ENCODE results near the gene FEZ2.

The FEZ2 gene

DNA sequence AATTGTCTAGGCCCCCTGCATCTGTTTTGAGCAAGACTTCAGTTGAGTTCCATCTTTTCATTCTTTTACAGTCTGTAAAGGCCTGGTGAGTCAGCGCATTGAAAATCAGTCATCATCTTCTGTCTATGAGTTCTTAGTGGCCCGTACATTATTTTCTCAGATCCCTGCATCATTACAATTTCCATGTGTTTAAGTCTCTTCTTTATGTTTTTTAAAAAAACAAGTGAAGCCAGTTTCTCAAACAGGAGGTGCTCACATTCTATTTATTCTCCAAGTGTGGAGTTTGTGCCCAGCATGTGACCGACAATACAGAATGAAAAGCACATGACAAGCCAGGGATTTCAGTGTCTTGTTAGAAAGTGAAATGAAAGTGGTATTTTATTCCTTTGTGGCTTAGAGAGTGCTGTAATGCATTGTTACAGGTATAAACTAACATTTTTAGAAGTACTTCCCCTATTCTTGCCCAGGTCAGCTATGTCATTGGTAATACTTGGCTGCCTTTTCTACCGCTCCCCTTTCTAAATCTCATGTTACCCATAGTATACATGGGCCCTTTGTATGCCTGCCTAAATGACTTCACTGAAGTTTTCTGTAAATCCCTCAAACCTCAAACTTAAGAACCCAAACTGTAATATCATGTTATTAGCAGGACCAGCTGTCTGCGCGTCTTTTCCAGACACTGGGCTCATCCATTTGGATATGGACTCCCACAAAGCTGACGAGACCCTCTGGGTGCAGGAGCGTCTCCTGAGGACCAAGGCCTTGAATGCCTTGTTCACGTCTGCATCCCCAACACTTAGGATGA lies 67.6 kb downstream of the FEZ2 start:
- Histone ChIP-seq H3K4me3 (ENCODE audit: low read depth, low read length) (no peak overlapping the region), H3K9ac (ENCODE audit: low read depth, low read length) (no peak overlapping the region), H3K9me3 (ENCODE audit: control insufficient read depth, insufficient read depth, low read length) (no peaks in the 10 kb centered on the region), H3K4me1 (ENCODE audit: control insufficient read depth, insufficient read depth, low read length) (no peaks in the 10 kb centered on the region), H3K27me3 (ENCODE audit: control insufficient read depth, insufficient read depth, low read length) (no peaks in the 10 kb centered on the region), H3K27ac (ENCODE audit: low read depth, low read length) (no peak overlapping the region), H3K36me3 (ENCODE audit: control insufficient read depth, insufficient read depth, low read length) (peaks cover 11% of the 10 kb centered on the region)

DNA sequence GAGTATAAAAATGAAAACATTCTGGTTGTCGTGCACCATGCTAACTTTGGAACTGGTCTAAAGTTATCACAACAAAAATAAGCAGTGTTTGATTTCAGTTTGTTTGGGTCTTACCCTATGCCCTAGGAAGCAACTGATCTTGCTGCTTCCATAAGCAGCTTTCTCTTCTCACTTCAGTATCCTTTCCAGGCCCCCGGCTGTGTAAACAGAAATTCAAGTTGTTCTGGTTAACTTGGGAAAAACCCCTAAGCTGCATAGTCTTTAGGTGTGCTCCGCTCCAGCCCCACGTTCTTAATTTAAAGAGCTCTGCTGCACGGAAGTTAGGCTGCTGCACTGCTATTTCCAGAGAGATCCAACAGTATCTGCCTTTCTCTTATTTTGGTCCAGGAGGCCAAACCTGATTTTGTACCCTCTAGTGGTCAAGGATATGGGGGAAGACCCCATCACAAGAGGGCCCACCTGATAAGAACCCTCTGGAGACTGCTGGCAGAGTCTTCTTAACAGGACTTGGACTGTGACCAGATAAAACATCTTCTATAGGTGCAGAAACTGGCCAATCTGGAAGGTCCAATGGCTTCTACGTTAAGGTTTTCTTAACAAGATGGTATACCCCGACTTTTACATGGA lies 69.1 kb downstream of the FEZ2 start:
- Histone ChIP-seq H3K36me3 (ENCODE audit: control insufficient read depth, insufficient read depth, low read length) (peaks cover 21% of the 10 kb centered on the region; the same call in 1 of the 2 replicates), H3K4me1 (ENCODE audit: control insufficient read depth, insufficient read depth, low read length) (no peaks in the 10 kb centered on the region), H3K27me3 (ENCODE audit: control insufficient read depth, insufficient read depth, low read length) (no peaks in the 10 kb centered on the region), H3K9me3 (ENCODE audit: control insufficient read depth, insufficient read depth, low read length) (no peaks in the 10 kb centered on the region), H3K4me3 (ENCODE audit: low read depth, low read length) (no peak overlapping the region), H3K9ac (ENCODE audit: low read depth, low read length) (no peak overlapping the region), H3K27ac (ENCODE audit: low read depth, low read length) (no peak overlapping the region)

- Histone ChIP-seq H3K27ac (ENCODE audit: low read depth, low read length) (no peak overlapping the region), H3K4me3 (ENCODE audit: low read depth, low read length) (no peak overlapping the region), H3K36me3 (ENCODE audit: control insufficient read depth, insufficient read depth, low read length) (peaks cover 26% of the 10 kb centered on the region), H3K27me3 (ENCODE audit: control insufficient read depth, insufficient read depth, low read length) (no peaks in the 10 kb centered on the region), H3K9ac (ENCODE audit: low read depth, low read length) (no peak overlapping the region), H3K9me3 (ENCODE audit: control insufficient read depth, insufficient read depth, low read length) (no peaks in the 10 kb centered on the region), H3K4me1 (ENCODE audit: control insufficient read depth, insufficient read depth, low read length) (no peaks in the 10 kb centered on the region)
Measured at GRCh38 chr2:36528274-36528673, 69.7 kb downstream of the FEZ2 start.

DNA sequence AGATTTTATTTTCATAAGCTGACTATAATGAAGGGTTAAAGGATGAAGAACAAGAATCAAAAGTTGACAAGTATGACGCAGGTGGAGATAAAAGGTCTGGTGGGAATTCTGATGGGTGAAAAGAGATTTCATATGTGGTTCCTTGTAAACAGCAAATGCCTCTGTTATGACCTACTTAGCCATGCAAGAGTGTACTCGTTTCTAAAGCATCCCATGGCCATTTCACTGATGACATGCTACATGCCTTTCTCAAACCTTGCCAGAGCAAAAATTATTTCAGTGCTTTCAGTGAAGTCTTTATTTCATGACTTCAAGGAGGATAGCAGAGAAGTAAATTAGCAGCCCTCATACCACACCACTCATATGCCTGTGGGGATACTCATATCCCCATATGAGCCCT lies 71.7 kb downstream of the FEZ2 start:
- Histone ChIP-seq H3K4me1 (ENCODE audit: control insufficient read depth, insufficient read depth, low read length) (no peaks in the 10 kb centered on the region), H3K36me3 (ENCODE audit: control insufficient read depth, insufficient read depth, low read length) (peaks cover 38% of the 10 kb centered on the region), H3K27ac (ENCODE audit: low read depth, low read length) (no peak overlapping the region), H3K9me3 (ENCODE audit: control insufficient read depth, insufficient read depth, low read length) (no peaks in the 10 kb centered on the region), H3K27me3 (ENCODE audit: control insufficient read depth, insufficient read depth, low read length) (no peaks in the 10 kb centered on the region), H3K4me3 (ENCODE audit: low read depth, low read length) (no peak overlapping the region), H3K9ac (ENCODE audit: low read depth, low read length) (no peak overlapping the region)

DNA sequence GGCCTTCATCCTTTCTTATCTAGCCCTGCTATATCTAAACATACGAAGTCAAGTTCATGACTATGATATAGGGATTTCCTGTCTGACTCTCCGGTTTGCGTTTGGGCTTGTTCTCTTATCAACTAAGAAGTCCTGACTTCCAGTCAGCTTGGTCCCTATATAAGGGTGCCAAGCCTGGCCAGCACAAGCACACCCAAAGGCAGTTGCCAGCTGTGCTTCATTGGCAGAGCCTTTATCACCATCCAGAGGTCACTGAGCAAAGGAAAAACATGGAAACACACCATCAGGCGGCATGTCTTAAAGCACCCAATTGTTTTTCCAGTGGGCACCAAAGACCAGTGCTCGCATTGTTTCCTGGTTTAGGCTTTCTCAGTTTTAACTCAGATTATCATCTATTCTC lies 72.7 kb downstream of the FEZ2 start:
- H3K36me3 ChIP-seq (ENCODE audit: control insufficient read depth, insufficient read depth, low read length), result peaks cover 47% of the 10 kb centered on the region
- H3K27me3 ChIP-seq (ENCODE audit: control insufficient read depth, insufficient read depth, low read length), result no peaks in the 10 kb centered on the region
- no peak overlapping the region for H3K9ac ChIP-seq (ENCODE audit: low read depth, low read length)
- no peaks in the 10 kb centered on the region for H3K9me3 ChIP-seq (ENCODE audit: control insufficient read depth, insufficient read depth, low read length)
- H3K4me3 ChIP-seq (ENCODE audit: low read depth, low read length), result no peak overlapping the region
- H3K27ac ChIP-seq (ENCODE audit: low read depth, low read length), result no peak overlapping the region
- H3K4me1 ChIP-seq (ENCODE audit: control insufficient read depth, insufficient read depth, low read length), result no peaks in the 10 kb centered on the region

DNA sequence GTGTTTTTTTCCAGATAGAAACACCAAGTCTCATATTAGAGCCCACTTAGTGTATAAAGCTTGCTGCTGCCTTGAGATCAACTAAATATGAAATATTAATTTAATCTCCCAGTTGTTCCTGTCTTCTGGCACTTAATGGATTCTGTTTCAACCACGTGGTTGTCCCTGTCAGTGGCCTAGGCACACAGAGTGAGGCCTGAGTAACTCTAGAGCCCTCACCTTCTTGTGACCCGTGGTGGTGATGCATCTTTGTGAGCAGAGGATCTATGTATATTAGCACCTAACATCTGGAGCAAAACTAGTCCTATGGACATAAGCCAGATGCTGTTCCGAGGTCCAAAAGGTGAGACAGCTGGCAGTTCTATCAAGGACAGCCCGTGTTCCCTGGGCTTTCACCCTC lies 74.8 kb downstream of the FEZ2 start:
- peaks cover 66% of the 10 kb centered on the region for H3K36me3 ChIP-seq (ENCODE audit: control insufficient read depth, insufficient read depth, low read length)

GRCh38 chr2:36520431-36520830 lies 77.5 kb downstream of the FEZ2 start:
- Histone ChIP-seq H3K4me1 (ENCODE audit: control insufficient read depth, insufficient read depth, low read length) (no peaks in the 10 kb centered on the region), H3K36me3 (ENCODE audit: control insufficient read depth, insufficient read depth, low read length) (peaks cover 87% of the 10 kb centered on the region), H3K9ac (ENCODE audit: low read depth, low read length) (no peak overlapping the region), H3K27ac (ENCODE audit: low read depth, low read length) (no peak overlapping the region), H3K27me3 (ENCODE audit: control insufficient read depth, insufficient read depth, low read length) (no peaks in the 10 kb centered on the region), H3K4me3 (ENCODE audit: low read depth, low read length) (no peak overlapping the region), H3K9me3 (ENCODE audit: control insufficient read depth, insufficient read depth, low read length) (no peaks in the 10 kb centered on the region)

More for the DNA sequence above, 74.8 kb downstream of the FEZ2 start:
- no peaks in the 10 kb centered on the region for H3K4me1 ChIP-seq (ENCODE audit: control insufficient read depth, insufficient read depth, low read length)
- H3K9ac ChIP-seq (ENCODE audit: low read depth, low read length), result no peak overlapping the region
- H3K27me3 ChIP-seq (ENCODE audit: control insufficient read depth, insufficient read depth, low read length), result no peaks in the 10 kb centered on the region
- H3K4me3 ChIP-seq (ENCODE audit: low read depth, low read length), result no peak overlapping the region
- H3K9me3 ChIP-seq (ENCODE audit: control insufficient read depth, insufficient read depth, low read length), result no peaks in the 10 kb centered on the region
- no peak overlapping the region for H3K27ac ChIP-seq (ENCODE audit: low read depth, low read length)

GRCh38 chr2:36516136-36516870 lies 81.7 kb downstream of the FEZ2 start:
- Histone ChIP-seq H3K9me3 (ENCODE audit: control insufficient read depth, insufficient read depth, low read length) (no peaks in the 10 kb centered on the region), H3K9ac (ENCODE audit: low read depth, low read length) (no peak overlapping the region), H3K27ac (ENCODE audit: low read depth, low read length) (no peak overlapping the region), H3K4me1 (ENCODE audit: control insufficient read depth, insufficient read depth, low read length) (no peaks in the 10 kb centered on the region), H3K27me3 (ENCODE audit: control insufficient read depth, insufficient read depth, low read length) (no peaks in the 10 kb centered on the region), H3K4me3 (ENCODE audit: low read depth, low read length) (no peak overlapping the region), H3K36me3 (ENCODE audit: control insufficient read depth, insufficient read depth, low read length) (peaks cover 97% of the 10 kb centered on the region)

DNA sequence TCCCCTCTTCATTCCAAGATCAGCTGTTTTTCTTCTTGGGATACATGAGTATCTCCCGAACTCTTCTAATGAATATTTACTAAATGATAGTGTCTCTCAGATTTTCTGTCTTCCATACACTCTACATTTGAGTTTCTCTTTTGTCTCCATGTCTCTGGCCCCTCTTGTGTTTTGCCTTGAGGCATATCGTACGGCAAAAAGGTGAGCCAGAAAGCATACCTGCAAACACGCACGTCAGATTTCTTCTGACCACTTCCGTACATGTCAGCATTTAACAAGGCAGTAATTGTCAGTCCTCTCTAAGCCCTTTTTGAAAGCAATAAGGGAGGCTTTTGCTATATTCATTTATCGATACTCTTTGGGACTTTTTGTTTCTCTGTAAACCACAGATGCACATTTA lies 82.4 kb downstream of the FEZ2 start:
- peaks cover 96% of the 10 kb centered on the region for H3K36me3 ChIP-seq (ENCODE audit: control insufficient read depth, insufficient read depth, low read length)
- H3K27me3 ChIP-seq (ENCODE audit: control insufficient read depth, insufficient read depth, low read length), result no peaks in the 10 kb centered on the region
- no peaks in the 10 kb centered on the region for H3K4me1 ChIP-seq (ENCODE audit: control insufficient read depth, insufficient read depth, low read length)
- H3K4me3 ChIP-seq (ENCODE audit: low read depth, low read length), result no peak overlapping the region
- H3K9me3 ChIP-seq (ENCODE audit: control insufficient read depth, insufficient read depth, low read length), result no peaks in the 10 kb centered on the region
- H3K27ac ChIP-seq (ENCODE audit: low read depth, low read length), result no peak overlapping the region
- H3K9ac ChIP-seq (ENCODE audit: low read depth, low read length), result no peak overlapping the region

GRCh38 chr2:36513661-36514060 lies 84.3 kb downstream of the FEZ2 start:
- H3K36me3 ChIP-seq (ENCODE audit: control insufficient read depth, insufficient read depth, low read length), result peaks cover 93% of the 10 kb centered on the region

GRCh38 chr2:36512705-36513104 lies 85.3 kb downstream of the FEZ2 start:
- Histone ChIP-seq H3K27ac (ENCODE audit: low read depth, low read length) (no peak overlapping the region), H3K27me3 (ENCODE audit: control insufficient read depth, insufficient read depth, low read length) (no peaks in the 10 kb centered on the region), H3K9ac (ENCODE audit: low read depth, low read length) (no peak overlapping the region), H3K4me3 (ENCODE audit: low read depth, low read length) (no peak overlapping the region), H3K36me3 (ENCODE audit: control insufficient read depth, insufficient read depth, low read length) (peaks cover 83% of the 10 kb centered on the region), H3K4me1 (ENCODE audit: control insufficient read depth, insufficient read depth, low read length) (peaks cover 14% of the 10 kb centered on the region), H3K9me3 (ENCODE audit: control insufficient read depth, insufficient read depth, low read length) (no peaks in the 10 kb centered on the region)

More at GRCh38 chr2:36513661-36514060, 84.3 kb downstream of the FEZ2 start:
- Histone ChIP-seq H3K27me3 (ENCODE audit: control insufficient read depth, insufficient read depth, low read length) (no peaks in the 10 kb centered on the region), H3K9ac (ENCODE audit: low read depth, low read length) (no peak overlapping the region), H3K4me3 (ENCODE audit: low read depth, low read length) (no peak overlapping the region), H3K27ac (ENCODE audit: low read depth, low read length) (no peak overlapping the region), H3K9me3 (ENCODE audit: control insufficient read depth, insufficient read depth, low read length) (no peaks in the 10 kb centered on the region), H3K4me1 (ENCODE audit: control insufficient read depth, insufficient read depth, low read length) (peaks cover 5% of the 10 kb centered on the region)
